22Rv1 (cell line): ENCODE results near the gene ZNFX1.

Source experiments
- ZFX ChIP-seq: fragments of 450-650 bp; IDR thresholded peaks from 2 replicates; pipeline ENCODE4 v1.6.1; 2017; ENCODE audit warnings: antibody characterized with exemption, borderline replicate concordance
- TF ChIP-seq, protein P1 (sequence below): fragments of 450-650 bp; IDR thresholded peaks from 2 replicates; pipeline ENCODE4 v1.5.1; 2017; ENCODE audit warnings: mild to moderate bottlenecking

- TF ChIP-seq, protein P1, sequence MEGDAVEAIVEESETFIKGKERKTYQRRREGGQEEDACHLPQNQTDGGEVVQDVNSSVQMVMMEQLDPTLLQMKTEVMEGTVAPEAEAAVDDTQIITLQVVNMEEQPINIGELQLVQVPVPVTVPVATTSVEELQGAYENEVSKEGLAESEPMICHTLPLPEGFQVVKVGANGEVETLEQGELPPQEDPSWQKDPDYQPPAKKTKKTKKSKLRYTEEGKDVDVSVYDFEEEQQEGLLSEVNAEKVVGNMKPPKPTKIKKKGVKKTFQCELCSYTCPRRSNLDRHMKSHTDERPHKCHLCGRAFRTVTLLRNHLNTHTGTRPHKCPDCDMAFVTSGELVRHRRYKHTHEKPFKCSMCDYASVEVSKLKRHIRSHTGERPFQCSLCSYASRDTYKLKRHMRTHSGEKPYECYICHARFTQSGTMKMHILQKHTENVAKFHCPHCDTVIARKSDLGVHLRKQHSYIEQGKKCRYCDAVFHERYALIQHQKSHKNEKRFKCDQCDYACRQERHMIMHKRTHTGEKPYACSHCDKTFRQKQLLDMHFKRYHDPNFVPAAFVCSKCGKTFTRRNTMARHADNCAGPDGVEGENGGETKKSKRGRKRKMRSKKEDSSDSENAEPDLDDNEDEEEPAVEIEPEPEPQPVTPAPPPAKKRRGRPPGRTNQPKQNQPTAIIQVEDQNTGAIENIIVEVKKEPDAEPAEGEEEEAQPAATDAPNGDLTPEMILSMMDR, result no peak
- no peak for TF ChIP-seq ZFX
These were observed 16.7 kb downstream of the ZNFX1 start for GRCh38 chr20:49261173-49261572.
